HG02678 (cell line): ENCODE data around the gene ZNG1C.
"Not testable (repeated sequence)": the region's sequence is repeated elsewhere in the genome, so short reads cannot be mapped to it uniquely, and the experiment has no call there.

Experiments used
- ATAC-seq: cut with Tn5 transposase; IDR thresholded peaks from one replicate; pipeline ENCODE4 v1.9.1; 2021; ENCODE audit warnings: mild to moderate bottlenecking, moderate library complexity; ENCODE audit not compliant: unreplicated experiment

ZNG1C gene

GRCh38 chr9:68342265-68343025, 100.7 kb downstream of the ZNG1C start:
- ATAC-seq: peak; percentile 90

DNA sequence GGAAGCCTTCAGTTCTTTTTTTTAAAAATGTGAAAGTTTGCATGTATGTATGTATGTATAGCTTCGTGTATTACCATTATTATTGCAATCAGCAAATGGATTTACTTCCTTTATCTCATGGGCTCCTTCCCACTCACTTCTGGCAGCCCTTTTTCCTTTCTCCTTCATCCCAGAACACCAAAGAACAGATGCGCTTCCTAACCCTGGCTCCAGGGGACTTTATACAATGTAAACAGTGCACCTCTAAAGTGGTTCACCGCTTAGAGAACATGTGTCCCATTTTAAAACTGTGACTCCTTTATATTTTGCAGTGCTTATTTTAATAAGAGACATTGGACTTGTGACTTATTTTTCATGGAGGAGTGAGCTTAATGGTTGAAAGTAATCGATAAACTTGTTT, 101.5 kb downstream of the ZNG1C start:
- ATAC-seq: not testable (repeated sequence)

- ATAC-seq: not testable (repeated sequence)
These were observed 102.2 kb downstream of the ZNG1C start for GRCh38 chr9:68343992-68344391.
